SIG-M5 treated with dmso at 0.1 percent for 504 hours (cell line): ENCODE measurements around the gene NFATC4.
"Not testable (repeated sequence)": the region's sequence is repeated elsewhere in the genome, so short reads cannot be mapped to it uniquely, and the experiment has no call there.

ENCODE experiments used
- DNase-seq: peaks from one replicate; lab custom pipeline; 2025; ENCODE audit not compliant: unreplicated experiment; lab: John Stamatoyannopoulos, UW

NFATC4 gene

GRCh38 chr14:24338843-24339242 is 29.1 kb upstream of the NFATC4 start:
- DNase-seq = no peak

GRCh38 chr14:24339284-24340151 is 28.5 kb upstream of the NFATC4 start, which contains the start of gene RIPK3:
TSS of gene RIPK3 (minus strand) at chr14:24339991. CDS start at chr14:24339826, 165 bp downstream.
- DNase-seq = no peak

GRCh38 chr14:24340606-24341005 is 27.4 kb upstream of the NFATC4 start:
- DNase-seq = no peak

- DNase-seq = no peak
Measured at GRCh38 chr14:24342889-24343288, 25.1 kb upstream of the NFATC4 start.

- no peak for DNase-seq
Measured at GRCh38 chr14:24343795-24344660, 24.0 kb upstream of the NFATC4 start.

GRCh38 chr14:24347134-24347533 is 20.9 kb upstream of the NFATC4 start:
- no peak for DNase-seq

GRCh38 chr14:24348186-24348585 is 19.8 kb upstream of the NFATC4 start:
- no peak for DNase-seq

GRCh38 chr14:24349742-24350141 is 18.2 kb upstream of the NFATC4 start:
- no peak for DNase-seq

- DNase-seq = peak; percentile 31
Measured at GRCh38 chr14:24351517-24351916, 16.5 kb upstream of the NFATC4 start.

GRCh38 chr14:24353559-24354481 is 14.2 kb upstream of the NFATC4 start:
- no peak for DNase-seq

GRCh38 chr14:24354482-24354825 is 13.5 kb upstream of the NFATC4 start:
- DNase-seq = not testable (repeated sequence)

GRCh38 chr14:24355009-24355408 is 13.0 kb upstream of the NFATC4 start:
- DNase-seq = no peak

- DNase-seq = no peak
Measured at GRCh38 chr14:24356208-24356607, 11.8 kb upstream of the NFATC4 start.

- no peak for DNase-seq
Measured at GRCh38 chr14:24360281-24360680, 7.7 kb upstream of the NFATC4 start.

GRCh38 chr14:24361326-24361725 is 6.7 kb upstream of the NFATC4 start:
- DNase-seq = no peak

GRCh38 chr14:24362241-24362960 is 5.6 kb upstream of the NFATC4 start:
- no peak for DNase-seq

- no peak for DNase-seq
Measured at GRCh38 chr14:24363401-24363800, 4.6 kb upstream of the NFATC4 start.

- DNase-seq = no peak
Measured at GRCh38 chr14:24364841-24365240, 3.1 kb upstream of the NFATC4 start.

GRCh38 chr14:24365600-24366412 is 2.2 kb upstream of the NFATC4 start:
- peak; percentile 57 for DNase-seq

- no peak for DNase-seq
Measured at GRCh38 chr14:24366413-24366720, 1.6 kb upstream of the NFATC4 start.
